ENCODE measurements around the gene ZCCHC8.
"Not testable (repeated sequence)": the region's sequence is repeated elsewhere in the genome, so short reads cannot be mapped to it uniquely, and the experiment has no call there.

ZCCHC8 gene

DNA sequence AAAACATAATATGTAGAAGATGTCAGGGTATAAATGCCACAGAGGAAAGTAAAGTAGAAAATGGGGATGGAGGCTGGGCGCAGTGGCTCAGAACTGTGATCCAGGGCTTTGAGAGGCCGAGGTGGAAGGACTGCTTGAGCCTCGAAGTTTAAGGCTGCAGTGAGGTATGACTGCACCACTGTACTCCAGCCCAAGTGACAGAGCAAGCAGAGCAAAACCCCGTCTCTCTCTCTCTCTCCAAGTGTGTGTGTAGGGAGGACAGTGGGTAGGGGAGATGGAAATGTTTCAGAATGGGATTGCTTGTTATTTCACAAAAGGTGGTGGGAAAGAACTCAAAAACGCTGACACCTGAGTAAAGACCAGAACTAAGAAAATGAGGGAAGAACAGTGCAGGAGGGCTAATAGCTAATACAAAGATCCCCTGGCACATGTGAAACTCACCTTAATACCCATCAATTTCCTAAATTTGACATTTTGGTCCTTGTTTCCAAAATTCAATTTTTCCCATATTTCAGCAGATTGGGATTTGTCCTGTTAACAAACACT, 5.7 kb upstream of the ZCCHC8 start:
- no peak for DNase-seq

DNA sequence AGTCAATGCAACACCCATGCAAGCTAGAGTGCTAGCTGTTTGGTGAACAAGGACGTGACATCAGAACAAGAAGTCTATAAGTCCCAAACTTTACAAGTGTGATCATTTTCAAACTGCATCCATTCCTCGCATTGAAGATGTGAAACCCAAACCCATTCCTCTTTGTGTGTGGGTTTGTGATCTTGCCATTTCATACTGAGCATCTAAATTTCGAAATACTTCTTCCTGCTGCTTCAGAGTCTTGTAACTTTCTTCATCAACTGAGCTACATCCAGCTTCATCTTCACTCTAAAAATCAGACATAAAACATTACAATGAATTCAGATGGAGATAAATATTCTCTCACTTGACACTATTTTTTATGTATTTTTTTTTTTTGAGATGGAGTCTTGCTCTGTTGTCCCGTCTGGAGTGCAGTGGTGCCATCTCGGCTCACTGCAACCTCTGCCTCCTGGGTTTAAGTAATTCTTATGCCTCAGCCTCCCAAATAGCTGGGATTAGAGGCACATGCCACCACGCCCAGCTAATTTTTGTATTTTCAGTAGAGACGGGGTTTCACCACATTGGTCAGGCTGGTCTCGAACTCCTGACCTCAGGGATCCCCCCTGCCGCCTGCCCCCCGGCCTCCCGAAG, 4.8 kb upstream of the ZCCHC8 start:
- DNase-seq, result no peak

DNA sequence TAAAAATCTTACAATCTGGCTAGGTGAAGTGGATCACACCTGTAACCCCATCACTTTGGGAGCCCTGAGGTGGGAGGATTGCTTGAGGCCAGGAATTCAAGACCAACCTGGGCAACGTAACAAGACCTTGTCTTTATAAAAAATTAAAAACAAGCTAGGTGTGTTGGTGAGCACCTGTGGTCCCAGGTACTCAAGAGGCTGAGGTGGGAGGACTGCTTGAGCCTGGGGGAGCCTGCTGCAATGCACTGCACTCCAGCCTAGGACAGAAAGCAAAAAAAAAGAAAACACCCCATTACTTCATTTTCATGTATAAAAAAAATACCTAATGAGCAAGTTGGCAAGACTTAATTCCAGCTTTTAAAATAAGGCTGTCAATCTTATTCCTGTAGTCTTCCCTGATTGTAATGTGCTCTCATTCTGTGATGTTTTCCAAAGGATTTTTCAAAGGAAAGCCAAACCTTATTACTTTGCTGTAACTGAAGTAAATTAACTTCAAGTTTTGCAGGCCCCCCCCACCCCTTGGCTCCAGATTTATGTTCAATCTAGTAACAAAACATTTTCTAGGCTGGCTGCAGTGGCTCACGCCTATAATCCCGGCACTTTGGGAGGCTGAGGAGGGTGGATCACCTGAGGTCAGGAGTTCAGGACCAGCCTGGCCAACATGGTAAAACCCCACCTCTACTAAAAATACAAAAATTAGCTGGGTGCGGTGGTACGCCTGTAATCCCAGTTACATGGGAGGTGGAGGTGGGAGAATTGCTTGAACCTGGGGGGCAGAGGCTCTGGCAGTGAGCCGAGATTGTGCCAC, 3.3 kb upstream of the ZCCHC8 start:
- DNase-seq, result no peak

DNA sequence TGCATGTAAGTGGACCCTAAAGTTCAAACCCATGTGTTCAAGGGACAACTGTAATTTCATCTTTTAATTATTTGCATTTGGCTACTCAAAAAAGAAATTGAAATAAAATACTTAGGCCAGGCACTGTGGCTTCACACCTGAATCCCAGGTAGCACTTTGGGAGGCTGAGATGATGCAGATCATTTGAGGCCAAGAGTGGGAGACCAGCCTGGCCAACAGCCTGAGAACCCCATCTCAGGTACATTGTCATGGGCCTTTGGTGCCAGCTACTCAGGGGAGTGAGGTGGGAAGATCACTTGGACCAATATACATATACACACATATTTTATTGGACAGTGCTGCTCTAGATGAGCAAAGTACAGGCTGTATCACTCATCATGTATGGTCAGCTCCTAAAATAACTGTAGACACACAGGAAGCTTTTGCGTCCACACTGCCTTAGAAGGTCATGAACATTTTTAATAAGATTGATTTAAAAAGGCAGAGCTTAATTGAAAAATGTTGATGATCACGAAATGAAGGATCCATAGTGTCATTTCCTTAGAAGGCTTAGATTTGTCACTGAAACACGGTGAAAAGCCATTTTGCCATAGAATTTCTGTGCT, 2.5 kb upstream of the ZCCHC8 start:
- no peak for DNase-seq

DNA sequence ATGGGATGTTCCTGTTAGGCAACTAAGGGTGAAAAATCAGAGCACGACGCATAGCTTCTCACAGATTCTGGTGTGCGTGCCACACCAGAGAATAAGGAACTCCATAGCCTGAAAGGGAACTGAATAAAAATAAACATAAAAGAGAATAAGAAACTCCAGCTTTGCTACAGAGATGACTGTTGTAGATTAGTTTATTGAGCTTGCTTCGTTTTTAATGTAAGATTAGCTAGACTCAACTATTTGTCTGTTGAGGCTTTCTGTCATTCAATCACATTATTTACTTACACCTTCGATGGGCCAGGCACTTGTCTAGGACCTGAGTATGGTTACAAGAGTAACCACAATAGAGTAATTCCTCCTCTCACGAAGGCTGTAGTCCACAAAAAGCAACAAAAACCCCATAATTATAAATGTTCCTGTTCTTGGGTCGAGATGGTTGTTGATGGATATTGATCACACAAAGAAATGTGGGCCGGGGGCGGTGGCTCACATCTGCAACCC, 807 bp upstream of the ZCCHC8 start:
- DNase-seq, result peak; percentile 16

DNA sequence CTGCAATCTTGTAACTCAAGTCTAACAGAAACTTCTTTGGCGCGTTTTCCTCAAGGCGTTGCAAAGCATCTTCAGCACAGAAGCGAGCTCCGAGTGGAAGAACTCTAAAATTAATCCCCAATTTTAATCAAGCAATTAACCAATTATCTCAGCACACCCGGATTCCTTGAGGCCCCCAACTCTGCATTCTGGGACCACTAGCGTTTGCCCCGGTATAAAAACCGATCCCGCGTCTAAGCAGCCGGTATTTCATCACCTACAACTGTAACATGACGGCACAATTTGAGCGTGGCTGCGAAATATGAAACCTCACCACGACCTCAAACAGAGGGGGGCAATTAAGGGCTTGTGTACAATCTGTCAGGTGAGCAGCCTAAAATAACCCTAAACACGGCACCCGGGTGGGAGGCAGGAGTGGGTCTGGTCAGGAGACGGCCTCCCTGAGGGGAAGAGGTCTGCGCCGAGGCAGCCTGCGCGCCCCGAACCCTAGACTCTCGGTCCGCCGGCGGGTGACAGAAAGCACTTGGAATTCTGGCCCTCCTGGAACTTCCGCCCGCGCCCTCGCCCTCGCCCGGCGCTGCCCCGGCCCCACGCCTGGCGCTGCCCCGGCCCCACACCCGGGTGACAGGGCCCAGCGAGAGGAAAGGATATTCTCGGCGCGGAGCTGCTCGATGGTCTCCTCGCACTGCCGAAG, 594 bp downstream of the ZCCHC8 start:
- DNase-seq, result peak; percentile 50

DNA sequence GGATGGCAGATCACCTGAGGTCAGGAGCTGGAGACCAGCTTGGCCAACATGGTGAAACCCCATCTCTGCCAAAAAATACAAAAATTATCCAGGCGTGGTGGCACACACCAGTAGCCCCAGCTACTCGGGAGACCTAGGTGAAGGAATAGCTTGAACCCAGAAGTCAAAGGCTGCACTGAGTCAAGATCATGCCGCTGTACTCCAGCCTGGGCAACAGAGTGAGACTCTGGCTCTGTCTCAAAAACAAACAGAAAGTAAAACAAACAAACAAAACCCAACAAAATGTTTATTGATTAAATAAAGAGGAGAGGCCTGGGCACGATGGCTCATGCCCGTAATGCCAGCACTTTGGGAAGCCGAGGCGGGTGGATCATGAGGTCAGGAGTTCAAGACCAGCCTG, 5.5 kb downstream of the ZCCHC8 start:
- no peak for DNase-seq

DNA sequence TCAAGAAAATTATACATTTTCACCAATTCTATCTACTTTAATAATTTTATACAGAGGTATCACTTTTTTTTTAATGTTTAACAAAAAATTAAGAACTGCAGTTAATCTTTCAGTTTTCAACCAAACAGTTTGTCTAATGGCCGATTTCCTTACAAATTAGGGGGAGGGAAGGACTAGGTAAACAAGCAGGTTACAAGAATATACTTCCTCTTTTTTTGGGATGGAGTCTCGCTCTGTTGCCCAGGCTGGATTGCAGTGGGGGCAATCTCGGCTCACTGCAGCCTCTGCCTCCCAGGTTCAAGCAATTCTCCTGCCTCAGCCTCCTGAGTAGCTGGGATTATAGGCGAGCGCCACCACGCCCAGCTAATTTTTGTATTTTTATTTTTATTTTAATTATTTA, 7.5 kb downstream of the ZCCHC8 start:
- not testable (repeated sequence) for DNase-seq

DNA sequence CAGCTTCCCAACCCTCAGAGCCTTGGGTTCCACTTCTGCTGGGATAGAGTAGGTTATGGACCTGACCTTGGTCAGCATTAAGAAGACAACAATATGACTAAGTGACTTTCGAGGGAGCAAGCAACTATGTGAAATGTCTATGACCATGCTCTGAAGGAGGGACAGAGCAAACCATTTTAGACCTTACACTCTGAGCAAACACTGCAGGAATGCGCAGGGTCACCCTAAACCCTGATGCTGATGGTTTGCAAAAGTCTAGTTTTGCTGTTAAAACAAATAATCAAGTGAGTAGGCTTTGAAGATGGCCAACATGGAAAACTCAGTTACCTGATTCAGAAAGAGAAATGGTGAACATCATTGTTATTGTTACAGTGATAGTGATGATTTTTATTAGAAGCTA, 8.7 kb downstream of the ZCCHC8 start:
- no peak for DNase-seq

DNA sequence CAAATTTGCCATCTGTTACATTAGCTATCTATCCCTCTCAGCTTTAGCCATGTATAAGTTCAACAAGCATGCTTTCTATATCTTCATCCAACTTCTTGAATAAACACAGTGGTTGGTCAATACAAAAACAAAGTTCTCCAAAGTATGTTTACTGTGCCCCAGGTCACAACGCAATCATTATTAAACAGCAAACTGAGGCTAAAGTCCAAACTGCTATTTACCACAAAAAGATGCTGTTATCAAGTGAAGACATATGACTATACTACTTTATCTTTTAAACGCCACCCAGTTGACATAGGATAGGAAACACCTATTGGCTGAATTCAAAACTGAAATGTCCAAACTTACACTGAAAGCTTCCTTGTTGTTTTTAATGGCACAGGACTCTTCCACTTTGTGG, 11.7 kb downstream of the ZCCHC8 start:
- no peak for DNase-seq

DNA sequence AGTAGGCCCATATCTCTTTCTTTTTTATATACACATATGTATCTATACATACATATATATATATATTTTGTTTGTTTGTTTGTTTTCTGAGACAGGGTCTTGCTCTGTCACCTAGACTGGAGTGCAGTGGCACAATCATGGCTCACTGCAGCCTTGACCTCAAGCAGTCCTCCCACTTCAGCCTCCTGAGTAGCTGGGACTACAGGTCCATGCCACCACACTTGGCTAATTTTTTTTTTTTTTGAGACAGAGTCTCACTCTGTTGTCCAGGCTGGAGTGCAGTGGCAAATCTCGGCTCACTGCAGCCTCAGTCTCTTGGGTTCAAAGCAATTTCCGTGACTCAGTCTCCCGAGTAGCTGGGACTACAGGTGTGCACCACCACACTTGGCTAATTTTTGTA, 12.9 kb downstream of the ZCCHC8 start:
- not testable (repeated sequence) for DNase-seq

DNA sequence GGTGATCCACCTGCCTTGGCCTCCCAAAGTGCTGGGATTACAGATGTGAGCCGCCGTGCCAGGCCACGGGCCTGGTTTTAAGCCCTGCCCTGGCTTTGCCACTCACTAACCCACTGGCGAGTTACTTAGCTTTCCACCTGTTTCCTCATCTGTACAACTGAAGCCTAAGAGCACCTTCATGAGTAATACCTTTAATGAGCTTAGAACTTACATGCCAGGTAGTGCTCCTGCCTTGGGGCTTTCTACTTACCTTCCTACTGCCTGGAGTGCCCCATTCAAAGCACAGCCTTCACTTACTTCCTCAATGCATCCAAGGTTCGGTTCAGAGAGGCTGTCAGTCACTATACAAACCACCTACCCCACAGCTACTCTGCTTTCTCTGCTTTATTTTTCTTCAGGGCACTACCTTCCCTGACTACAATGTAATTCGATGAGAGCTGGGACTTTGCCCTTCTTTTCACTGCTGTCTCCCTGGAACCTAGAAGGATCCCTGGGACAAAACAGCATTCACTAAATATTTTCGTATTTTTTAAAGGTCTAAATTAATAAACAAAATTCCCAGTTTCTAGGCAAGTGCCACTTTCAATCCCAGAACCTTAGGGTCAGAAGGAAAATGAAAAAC, 13.8 kb downstream of the ZCCHC8 start:
- no peak for DNase-seq

DNA sequence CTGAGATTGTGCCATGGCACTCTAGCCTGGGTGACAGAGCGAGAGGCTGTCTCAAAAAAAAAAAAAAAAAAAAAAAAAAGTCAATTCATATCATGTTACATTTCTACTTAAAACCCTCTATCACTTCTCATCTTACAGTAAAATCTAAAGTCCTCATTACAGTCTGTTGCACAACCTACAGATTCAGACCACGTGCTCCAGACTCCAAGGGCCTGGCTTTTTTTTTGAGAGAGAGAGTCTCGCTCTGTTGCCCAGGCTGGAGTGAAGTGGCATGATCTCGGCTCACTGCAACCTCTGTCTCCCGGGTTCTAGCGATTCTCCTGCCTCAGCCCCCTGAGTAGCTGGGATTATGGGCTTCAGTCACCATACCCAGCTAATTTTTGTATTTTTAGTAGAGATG, 14.4 kb downstream of the ZCCHC8 start:
- not testable (repeated sequence) for DNase-seq

DNA sequence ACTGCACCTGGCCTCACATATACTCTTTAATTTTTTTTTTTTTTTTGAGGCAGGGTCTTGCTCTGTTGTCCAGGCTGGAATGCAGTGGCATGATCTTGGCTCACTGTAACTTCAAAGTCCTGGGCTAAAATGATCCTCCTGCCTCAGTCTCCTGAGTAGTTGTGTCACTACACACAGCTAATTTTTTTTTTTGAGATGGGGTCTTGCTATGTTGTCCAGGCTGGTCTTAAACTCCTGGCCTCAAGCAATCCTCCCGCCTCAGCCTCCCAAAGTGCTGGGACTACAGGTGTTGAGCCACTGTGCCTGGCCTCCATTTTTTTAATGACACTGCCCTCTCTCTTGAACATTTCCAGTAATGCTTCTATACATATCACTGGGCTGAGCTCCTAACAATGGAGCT, 16.3 kb downstream of the ZCCHC8 start:
- DNase-seq, result not testable (repeated sequence)

DNA sequence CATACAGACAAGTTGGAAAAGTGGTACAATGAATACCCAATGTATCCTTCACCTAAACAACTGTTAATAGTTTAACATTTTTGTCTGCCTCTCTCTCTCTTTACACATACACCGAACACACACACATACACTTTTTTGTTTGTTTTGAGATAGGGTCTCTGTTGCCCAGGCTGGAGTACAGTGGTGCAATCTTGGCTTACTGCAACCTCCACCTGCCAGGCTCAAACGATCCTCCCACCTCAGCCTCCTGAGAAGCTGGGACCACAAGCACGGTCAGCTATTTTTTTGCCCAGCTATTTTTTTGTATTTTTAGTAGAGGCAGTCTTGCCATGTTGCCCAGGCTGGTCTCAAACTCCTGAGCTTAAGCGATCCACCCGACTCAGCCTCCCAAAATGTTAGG, 16.8 kb downstream of the ZCCHC8 start:
- DNase-seq, result no peak

DNA sequence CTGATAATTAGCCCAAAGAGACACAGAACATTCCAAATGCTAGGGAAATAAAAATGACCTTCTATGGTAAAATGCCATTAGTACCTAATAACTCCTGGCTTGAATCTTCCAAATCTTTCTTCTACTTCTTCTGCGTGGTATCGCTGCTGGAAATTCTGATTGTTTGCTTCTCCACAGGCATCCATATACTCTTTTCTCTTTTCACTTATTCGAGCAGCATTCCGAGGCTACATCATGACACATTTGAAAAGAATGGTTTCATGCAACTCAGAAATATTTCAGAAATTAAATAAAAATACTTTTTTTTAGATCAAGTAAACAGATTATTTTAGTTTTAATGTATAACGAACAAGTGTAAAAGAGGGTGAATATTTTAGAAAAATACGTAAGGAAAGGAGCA, 18.9 kb downstream of the ZCCHC8 start:
- DNase-seq, result no peak

DNA sequence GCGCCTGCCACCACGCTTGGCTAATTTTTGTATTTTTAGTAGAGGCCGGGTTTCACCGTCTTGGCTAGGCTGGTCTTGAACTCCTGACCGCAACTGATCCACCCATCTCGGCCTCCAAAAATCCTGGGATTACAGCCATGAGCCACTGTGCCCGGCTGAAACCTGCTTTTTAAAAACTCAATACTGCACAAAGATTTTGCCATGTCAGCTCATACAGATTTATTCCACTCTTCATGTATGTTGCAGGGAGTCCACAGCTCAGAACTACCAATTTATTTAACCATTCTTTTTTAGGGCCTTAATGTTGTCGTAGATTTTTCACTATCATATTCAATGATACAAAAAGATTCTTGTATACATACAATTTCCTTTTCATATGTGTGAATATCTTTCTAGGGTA, 20.0 kb downstream of the ZCCHC8 start:
- no peak for DNase-seq

DNA sequence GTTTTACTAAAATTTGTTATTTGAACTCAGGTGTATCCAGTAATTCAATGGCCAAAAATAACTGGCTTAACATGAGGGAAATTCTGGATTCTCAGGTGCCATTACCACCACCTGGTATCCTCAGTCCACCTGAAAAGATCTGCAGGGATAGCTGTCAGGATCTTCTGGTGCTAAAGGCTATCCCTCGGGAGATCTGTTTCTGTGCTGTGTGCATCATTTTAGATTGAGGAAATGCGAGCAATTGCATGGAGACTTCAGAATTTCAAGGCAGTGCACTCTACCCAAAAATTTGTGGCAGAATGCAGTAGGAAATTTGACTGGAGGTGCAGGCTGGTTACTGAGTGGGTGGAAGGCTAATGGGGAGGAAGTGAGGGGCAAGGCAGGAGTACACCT, 26.4 kb downstream of the ZCCHC8 start:
- DNase-seq, result no peak

DNA sequence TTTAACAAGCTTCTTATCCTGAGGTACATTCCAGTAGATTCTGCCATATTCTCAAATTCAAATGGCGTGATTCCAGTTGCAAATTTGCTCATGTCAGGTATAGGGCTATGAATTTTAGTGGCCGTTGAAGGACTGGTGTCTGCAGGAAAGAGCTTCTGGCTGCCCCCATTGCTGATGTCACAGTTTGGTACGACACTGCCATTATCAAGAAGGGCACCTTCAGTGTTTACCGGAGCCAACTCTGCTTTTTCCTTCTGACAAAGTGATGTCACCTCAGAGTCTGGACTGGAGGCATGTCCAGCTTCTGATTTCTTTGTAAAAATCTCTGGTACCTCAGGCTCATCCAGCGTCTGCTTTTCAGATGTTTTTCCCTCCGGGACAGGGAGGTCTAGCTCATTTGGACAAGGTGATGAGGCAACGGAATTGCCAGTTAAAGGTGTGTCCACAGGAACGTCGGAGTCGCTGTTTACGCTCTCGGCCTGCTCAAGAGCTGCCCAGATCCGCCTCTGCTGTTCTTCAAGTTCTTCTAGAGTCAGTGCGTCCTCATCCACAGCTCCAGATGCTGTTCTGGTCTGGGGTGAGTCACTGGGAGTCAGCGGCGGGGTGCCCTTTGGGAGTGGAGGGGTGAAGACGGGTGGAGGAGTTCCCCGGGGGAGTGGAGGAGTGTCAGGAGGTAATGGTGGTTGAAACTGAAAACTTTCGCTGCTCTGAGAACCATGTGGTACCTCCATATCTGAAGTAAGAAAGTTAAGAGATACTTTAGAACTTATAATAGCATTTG, 27.0 kb downstream of the ZCCHC8 start:
- DNase-seq, result peak; percentile 58

DNA sequence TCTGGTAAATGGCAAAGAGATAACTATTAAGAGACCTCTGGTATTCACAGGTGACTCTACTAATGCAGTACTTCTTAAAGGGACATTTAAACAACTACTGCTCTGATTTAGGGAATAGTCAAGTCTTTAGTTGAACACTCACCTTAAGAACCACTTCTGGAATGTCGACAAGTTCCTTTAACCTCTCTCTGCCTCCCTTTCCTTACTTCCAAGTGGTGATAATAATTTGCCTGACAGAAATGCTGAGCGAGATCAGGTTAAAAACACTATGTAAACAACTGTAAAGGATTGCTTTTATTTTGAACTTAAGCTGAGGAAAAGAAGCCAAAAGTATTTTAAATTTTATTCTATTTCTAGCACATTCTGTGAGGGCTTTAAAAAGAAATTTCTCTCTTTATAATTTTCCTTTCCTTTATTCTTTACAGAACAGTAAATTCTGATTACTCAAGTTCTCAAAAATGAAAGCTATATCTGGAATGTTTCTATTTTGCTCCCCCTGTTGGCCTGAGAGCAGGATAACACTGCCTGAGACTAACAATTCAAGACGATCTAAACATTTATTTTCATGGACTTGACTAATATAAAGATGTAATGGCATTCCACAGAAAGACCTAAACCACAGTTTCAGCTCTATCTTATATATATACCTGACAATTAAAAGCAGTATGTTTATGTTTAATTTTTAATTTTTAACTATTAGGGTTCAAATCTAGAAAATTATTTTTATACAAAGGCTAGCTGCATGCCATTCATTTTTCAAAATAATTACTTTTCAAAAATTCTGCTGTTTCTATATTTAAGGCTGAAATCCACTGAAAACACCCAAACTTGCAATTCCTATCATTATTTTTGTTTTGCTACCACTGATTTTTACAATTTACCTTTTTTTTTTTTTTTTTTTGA, 29.2 kb downstream of the ZCCHC8 start:
- DNase-seq, result peak; percentile 62

DNA sequence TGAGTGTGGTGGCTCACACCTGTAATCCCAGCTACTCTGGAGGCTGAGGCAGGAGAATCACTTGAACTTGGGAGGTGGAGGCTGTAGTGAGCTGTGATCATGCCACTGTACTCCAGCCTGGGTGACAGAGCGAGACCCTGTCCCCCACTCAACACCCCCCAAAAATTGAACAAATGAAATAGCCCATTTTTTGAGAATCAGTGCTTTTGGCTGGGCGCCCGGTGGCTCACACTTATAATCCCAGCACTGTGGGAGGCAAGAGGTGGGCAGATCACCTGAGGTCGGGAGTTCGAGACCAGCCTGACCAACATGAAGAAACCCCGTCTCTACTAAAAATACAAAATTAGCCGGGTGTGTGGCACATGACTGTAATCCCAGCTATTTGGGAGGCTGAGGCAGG, 30.2 kb downstream of the ZCCHC8 start:
- DNase-seq, result not testable (repeated sequence)
